MG63 (cell line): ENCODE data around the gene LRRC9. TPM values are rescaled to one million over a fixed set of nuclear protein-coding genes. Genes with fewer than 3 reads are reported as not detected.
"Not testable (repeated sequence)": the region's sequence is repeated elsewhere in the genome, so short reads cannot be mapped to it uniquely, and the experiment has no call there.

Experiments
- DNase-seq: peaks from one replicate; pipeline ENCODE4 v3.0.0-alpha.2; 2020
- H3K27me3 ChIP-seq: fragments of 250-450 bp; sonication (Bioruptor Pico); 2 replicates; pipeline ENCODE4 v1.5.1; 2020; ENCODE audit warnings: mild to moderate bottlenecking, moderate library complexity
- H3K36me3 ChIP-seq: fragments of 250-450 bp; sonication (Bioruptor Pico); 2 replicates; pipeline ENCODE4 v1.5.1; 2020; ENCODE audit warnings: mild to moderate bottlenecking, moderate library complexity
- H3K4me3 ChIP-seq: fragments of 250-450 bp; sonication (Bioruptor Pico); 2 replicates; pipeline ENCODE4 v1.5.1; 2020; ENCODE audit warnings: mild to moderate bottlenecking, moderate library complexity
- H3K9me3 ChIP-seq: fragments of 250-450 bp; sonication (Bioruptor Pico); 2 replicates; pipeline ENCODE4 v1.5.1; 2020; ENCODE audit warnings: mild to moderate bottlenecking, moderate library complexity
- total RNA-seq: library from RNA; depleted of rRNA; stranded (reverse); fragments of >200 nt; shearing (Covaris generic); gene quantifications from 2 replicates; pipeline ENCODE4 v1.2.3, GENCODE V29; 2014; ENCODE audit warnings: low replicate concordance

The LRRC9 gene
- total RNA-seq, 1 experiment from 2014 or later: not detected

- no peaks in the 10 kb centered on the region for H3K36me3 ChIP-seq
- DNase-seq: no peak
- H3K27me3 ChIP-seq: no peaks in the 10 kb centered on the region
- H3K4me3 ChIP-seq: no peak overlapping the region
- H3K9me3 ChIP-seq: no peaks in the 10 kb centered on the region
Measured at GRCh38 chr14:59936145-59936544, 16.2 kb downstream of the LRRC9 start.

DNA sequence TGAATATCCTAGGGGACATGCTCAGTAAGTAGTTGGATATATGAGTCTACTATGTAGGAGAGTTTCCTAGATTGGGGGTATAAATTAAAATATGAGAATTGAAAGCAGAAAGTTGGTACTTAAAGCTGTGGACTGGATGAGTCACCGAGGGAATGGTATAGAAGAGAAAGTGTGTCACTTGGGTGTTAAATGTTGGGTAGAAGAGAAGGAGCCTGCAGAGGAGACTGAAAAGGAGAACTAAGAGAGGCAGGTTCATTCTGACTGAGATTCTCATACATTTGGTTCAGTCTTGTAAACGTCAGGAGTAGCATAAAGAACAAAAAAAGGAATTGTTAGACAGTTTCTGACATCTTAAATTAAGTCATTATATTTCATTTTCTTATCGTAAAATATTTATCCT is 19.9 kb downstream of the LRRC9 start:
- H3K27me3 ChIP-seq: no peaks in the 10 kb centered on the region

DNA sequence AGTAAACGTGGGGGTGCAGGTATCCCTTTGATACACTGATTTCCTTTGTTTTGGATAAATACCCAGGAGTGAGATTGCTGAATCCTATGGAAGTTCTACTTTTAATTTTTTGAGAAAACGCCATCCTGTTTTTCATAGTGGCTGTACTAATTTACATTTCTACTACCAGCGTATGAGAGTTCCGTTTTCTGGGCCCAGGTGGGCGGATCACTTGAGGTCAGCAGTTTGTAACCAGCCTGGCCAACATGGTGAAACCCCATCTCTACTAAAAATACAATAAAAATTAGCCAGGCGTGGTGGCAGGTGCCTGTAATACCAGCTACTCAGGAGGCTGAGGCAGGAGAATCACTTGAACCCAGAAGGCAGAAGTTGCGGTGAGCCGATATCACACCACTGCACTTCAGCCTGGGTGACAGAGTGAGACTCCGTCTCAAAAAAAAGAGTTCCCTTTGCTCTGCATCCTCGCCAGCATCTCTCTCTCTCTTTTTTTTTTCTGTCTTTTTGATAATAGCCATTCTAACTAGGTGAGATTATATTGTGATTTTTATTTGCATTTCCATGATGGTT is 22.4 kb downstream of the LRRC9 start:
- not testable (repeated sequence) for DNase-seq, H3K9me3 ChIP-seq, H3K27me3 ChIP-seq, H3K4me3 ChIP-seq, H3K36me3 ChIP-seq

More for the DNA sequence above, 19.9 kb downstream of the LRRC9 start:
- Histone ChIP-seq H3K9me3 (no peaks in the 10 kb centered on the region), H3K36me3 (no peaks in the 10 kb centered on the region), H3K4me3 (no peak overlapping the region)
- no peak for DNase-seq

DNA sequence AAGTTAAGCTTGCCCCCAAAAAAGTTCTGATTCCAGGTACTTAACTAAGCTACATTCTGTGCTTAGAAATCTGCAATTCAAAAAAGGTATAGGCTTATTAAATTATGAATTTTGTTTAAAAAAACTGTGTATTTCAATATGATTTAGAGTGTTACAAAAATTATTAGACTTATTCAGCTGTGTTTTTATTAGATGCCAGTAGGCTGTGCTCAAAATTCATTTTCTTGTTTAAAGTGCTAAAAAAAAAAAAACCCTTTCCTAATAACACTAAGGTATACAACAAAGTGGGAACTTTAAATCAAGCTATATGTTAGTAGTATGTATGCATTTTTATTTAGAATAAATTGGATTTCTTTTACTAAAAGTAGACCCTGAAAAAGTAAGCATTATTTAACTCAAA is 25.0 kb downstream of the LRRC9 start:
- Histone ChIP-seq H3K9me3 (no peaks in the 10 kb centered on the region), H3K4me3 (no peak overlapping the region), H3K27me3 (no peaks in the 10 kb centered on the region), H3K36me3 (no peaks in the 10 kb centered on the region)
- no peak for DNase-seq

DNA sequence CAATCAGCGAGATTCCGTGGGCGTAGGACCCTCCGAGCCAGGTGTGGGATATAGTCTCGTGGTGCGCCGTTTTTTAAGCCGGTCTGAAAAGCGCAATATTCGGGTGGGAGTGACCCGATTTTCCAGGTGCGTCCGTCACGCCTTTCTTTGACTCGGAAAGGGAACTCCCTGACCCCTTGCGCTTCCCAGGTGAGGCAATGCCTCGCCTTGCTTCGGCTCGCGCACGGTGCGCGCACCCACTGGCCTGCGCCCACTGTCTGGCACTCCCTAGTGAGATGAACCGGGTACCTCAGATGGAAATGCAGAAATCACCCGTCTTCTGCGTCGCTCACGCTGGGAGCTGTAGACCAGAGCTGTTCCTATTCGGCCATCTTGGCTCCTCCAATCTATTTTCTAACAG is 32.2 kb downstream of the LRRC9 start:
- not testable (repeated sequence) for H3K9me3 ChIP-seq, H3K27me3 ChIP-seq, H3K36me3 ChIP-seq, H3K4me3 ChIP-seq, DNase-seq

GRCh38 chr14:59957890-59958289 is 37.9 kb downstream of the LRRC9 start:
- H3K27me3 ChIP-seq, H3K9me3 ChIP-seq, H3K4me3 ChIP-seq, DNase-seq, H3K36me3 ChIP-seq: not testable (repeated sequence)

GRCh38 chr14:59959668-59960067 is 39.7 kb downstream of the LRRC9 start:
- DNase-seq: no peak
- no peaks in the 10 kb centered on the region for H3K9me3 ChIP-seq
- H3K4me3 ChIP-seq: no peak overlapping the region
- no peaks in the 10 kb centered on the region for H3K36me3 ChIP-seq
- no peaks in the 10 kb centered on the region for H3K27me3 ChIP-seq

DNA sequence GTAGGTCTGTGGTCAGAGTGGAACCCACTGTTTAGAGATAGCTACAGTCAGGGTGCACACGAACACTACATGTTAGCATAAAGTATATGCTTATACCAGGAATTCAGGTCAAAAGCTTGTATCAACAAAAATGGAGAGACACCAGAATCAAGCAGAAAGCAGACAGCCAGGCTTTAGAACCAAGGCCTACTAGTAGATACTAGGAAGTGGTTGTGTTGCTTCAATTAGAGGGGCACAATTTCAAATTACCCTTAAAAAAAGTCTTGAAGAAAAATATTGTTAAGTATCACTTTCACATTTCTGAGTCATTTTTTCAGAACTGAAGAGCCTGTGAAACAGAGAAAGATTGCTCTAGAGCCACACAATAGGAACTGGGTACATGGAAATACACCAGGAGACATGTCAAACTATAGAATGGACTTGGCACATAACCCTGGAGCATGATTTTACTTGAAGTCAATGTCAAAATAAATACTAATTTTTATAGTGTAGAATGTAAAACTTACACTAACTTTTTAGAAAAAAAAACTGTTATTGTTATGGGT is 41.6 kb downstream of the LRRC9 start:
- H3K9me3 ChIP-seq: no peaks in the 10 kb centered on the region
- no peak for DNase-seq
- no peaks in the 10 kb centered on the region for H3K27me3 ChIP-seq
- no peaks in the 10 kb centered on the region for H3K36me3 ChIP-seq
- H3K4me3 ChIP-seq: no peak overlapping the region

DNA sequence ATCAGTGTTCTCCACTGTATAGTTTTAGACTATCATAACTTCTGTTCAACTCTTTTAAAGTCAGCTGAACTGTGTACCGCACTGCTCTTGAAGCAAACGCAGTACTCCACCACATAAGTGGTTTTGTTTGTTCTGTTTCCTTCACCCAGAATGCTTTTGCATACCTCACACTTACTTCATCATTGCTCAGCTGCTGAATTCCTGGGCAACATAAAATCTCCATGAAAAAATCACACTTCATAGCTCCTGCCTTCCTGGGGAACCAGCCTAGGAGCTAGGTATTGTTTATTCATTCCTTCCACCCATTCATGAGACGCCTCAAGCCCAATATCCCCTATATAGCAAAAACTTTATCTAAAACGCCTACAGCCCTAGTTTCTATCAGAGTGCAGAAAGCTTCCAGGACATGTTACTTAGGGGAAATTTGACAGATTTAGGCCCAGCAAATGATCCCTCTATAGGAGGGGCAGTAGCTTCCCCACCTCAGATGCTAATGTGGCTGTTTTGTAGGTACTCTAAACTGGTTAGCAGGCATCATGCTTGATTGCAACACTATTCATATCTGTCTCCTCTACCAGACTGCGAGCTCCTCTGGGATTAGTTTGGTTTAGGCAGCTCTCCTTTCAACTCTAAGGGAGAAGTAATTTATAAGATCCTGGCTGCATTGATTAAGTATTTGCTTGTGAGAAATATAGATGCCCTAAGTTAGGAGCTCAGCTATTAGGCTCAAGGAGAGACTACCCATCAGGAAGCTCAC is 44.5 kb downstream of the LRRC9 start:
- H3K9me3 ChIP-seq: no peaks in the 10 kb centered on the region
- no peaks in the 10 kb centered on the region for H3K27me3 ChIP-seq
- H3K36me3 ChIP-seq: no peaks in the 10 kb centered on the region
- no peak overlapping the region for H3K4me3 ChIP-seq
- no peak for DNase-seq

DNA sequence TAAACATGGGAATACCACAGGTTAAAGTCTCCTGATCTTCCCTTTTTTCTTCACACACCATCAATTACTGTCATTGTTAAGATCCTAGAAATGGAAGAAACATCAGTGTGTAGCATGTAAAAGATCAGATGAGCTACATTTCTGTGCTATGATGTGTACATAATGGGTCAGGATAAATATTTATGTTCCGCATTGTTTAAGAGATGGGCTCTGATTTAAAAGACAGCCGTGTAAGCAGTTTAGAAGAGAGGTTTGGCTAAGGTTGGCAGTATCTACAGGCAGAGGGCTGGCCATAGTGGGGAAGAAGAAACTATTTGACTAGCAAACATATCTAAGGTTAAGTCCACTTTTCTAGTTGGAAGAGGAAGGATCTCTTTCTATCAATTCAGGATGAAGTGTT is 49.4 kb downstream of the LRRC9 start:
- DNase-seq: peak; percentile 28
- no peaks in the 10 kb centered on the region for H3K36me3 ChIP-seq
- no peaks in the 10 kb centered on the region for H3K27me3 ChIP-seq
- no peak overlapping the region for H3K4me3 ChIP-seq
- H3K9me3 ChIP-seq: no peaks in the 10 kb centered on the region

GRCh38 chr14:59981564-59981963 is 61.6 kb downstream of the LRRC9 start:
- Histone ChIP-seq H3K36me3 (no peaks in the 10 kb centered on the region), H3K27me3 (no peaks in the 10 kb centered on the region)
- DNase-seq: no peak

GRCh38 chr14:59983048-59983447 is 63.1 kb downstream of the LRRC9 start:
- Histone ChIP-seq H3K27me3 (no peaks in the 10 kb centered on the region), H3K36me3 (no peaks in the 10 kb centered on the region), H3K4me3 (no peak overlapping the region), H3K9me3 (no peaks in the 10 kb centered on the region)
- DNase-seq: no peak

More at GRCh38 chr14:59981564-59981963, 61.6 kb downstream of the LRRC9 start:
- H3K4me3 ChIP-seq: no peak overlapping the region
- H3K9me3 ChIP-seq: no peaks in the 10 kb centered on the region

GRCh38 chr14:59986556-59987059 is 66.7 kb downstream of the LRRC9 start:
- no peaks in the 10 kb centered on the region for H3K36me3 ChIP-seq
- H3K9me3 ChIP-seq: no peaks in the 10 kb centered on the region

GRCh38 chr14:59997449-59997848 is 77.5 kb downstream of the LRRC9 start:
- Histone ChIP-seq H3K4me3 (no peak overlapping the region), H3K36me3 (no peaks in the 10 kb centered on the region), H3K9me3 (no peaks in the 10 kb centered on the region), H3K27me3 (no peaks in the 10 kb centered on the region)
- DNase-seq: no peak

More at GRCh38 chr14:59986556-59987059, 66.7 kb downstream of the LRRC9 start:
- no peaks in the 10 kb centered on the region for H3K27me3 ChIP-seq
- DNase-seq: no peak
- H3K4me3 ChIP-seq: no peak overlapping the region

GRCh38 chr14:59997966-59998365 is 78.0 kb downstream of the LRRC9 start:
- DNase-seq: no peak
- no peak overlapping the region for H3K4me3 ChIP-seq
- H3K36me3 ChIP-seq: no peaks in the 10 kb centered on the region
- H3K9me3 ChIP-seq: no peaks in the 10 kb centered on the region
- no peaks in the 10 kb centered on the region for H3K27me3 ChIP-seq

- DNase-seq: no peak
- H3K36me3 ChIP-seq: no peaks in the 10 kb centered on the region
- H3K9me3 ChIP-seq: no peaks in the 10 kb centered on the region
- H3K27me3 ChIP-seq: no peaks in the 10 kb centered on the region
- H3K4me3 ChIP-seq: no peak overlapping the region
Measured at GRCh38 chr14:59998564-59998963, 78.6 kb downstream of the LRRC9 start.

- no peaks in the 10 kb centered on the region for H3K36me3 ChIP-seq
- no peak for DNase-seq
- H3K4me3 ChIP-seq: no peak overlapping the region
- no peaks in the 10 kb centered on the region for H3K9me3 ChIP-seq
- no peaks in the 10 kb centered on the region for H3K27me3 ChIP-seq
Measured at GRCh38 chr14:60002819-60003492, 83.0 kb downstream of the LRRC9 start.
